SH-SY5Y (cell line): ENCODE data around the gene PCK1.

Source experiments
- GATA2 ChIP-seq: IDR thresholded peaks from 2 replicates; pipeline ENCODE4 v1.6.1; 2011; ENCODE audit warnings: mild to moderate bottlenecking, low read depth, low read length
- GATA3 ChIP-seq: IDR thresholded peaks from 2 replicates; pipeline ENCODE4 v1.6.1; 2011; ENCODE audit warnings: low read depth, mild to moderate bottlenecking, low read length, moderate library complexity

The PCK1 gene

GRCh38 chr20:57560554-57561355 is at the start of gene PCK1:
TSS of gene PCK1 (plus strand) at chr20:57561110. CDS start at chr20:57561412, 302 bp downstream.
- TF ChIP-seq GATA2 (no peak), GATA3 (no peak)

DNA sequence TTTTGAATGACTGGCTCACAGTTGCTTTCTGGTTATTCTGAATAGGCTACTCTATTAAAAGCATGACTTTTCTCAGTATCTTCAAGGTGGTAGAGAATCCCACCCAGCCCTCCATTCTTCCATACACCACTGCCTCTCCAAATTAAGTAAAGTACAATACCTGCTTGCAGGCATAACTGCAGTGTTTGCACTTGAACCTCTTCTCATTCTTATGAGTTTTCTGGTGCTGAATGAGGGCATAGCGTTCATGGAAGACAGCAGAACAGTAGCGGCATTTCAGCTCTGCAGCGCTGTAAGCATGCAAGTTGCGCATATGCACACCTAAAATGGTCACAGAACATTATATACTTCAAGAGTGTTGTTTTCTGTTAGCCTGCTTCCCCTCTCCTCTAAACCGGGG is 48.5 kb upstream of the PCK1 start:
- TF ChIP-seq GATA3: no peak
- no peak for TF ChIP-seq GATA2

DNA sequence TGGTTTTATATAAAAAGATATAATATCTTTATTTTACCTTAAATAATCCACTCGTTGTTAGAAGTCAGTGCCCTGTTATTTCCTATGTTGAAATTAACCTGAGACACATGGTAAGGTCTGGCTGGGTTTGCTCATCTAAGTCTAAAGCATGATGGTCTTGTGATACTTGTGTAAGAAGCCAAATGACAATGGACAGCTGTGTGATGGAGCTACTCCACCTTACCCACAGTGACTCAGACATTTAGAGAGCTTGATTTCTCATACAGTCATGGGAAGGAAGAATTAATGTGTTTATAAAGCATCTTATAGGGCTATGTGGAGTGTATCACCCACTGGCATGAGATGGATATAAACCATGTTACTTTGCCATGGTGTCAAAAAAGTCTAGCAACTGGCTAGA is 47.7 kb upstream of the PCK1 start:
- no peak for TF ChIP-seq GATA2
- no peak for TF ChIP-seq GATA3

- no peak for TF ChIP-seq GATA2
- TF ChIP-seq GATA3: no peak
These were observed 46.6 kb upstream of the PCK1 start for GRCh38 chr20:57514273-57514751.

DNA sequence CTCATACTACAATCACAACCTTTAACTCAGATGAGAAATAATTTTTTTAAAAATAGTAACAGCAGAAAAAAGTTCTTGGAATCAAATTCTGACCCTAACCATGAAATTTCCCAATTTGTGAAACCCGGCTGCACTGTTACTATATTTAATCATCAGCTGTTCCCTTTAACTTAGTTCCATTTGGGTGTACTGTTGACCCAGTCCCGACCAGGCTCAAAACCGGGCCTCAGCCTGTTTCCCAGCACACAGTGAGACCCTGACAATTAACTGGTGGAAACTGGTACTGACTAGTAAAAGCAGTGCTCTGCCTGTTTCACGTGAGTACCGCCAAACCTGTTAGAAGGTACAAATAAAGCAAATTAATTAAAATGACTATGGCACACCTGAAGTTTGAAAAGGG is 43.0 kb upstream of the PCK1 start:
- TF ChIP-seq GATA2 (no peak), GATA3 (no peak)

DNA sequence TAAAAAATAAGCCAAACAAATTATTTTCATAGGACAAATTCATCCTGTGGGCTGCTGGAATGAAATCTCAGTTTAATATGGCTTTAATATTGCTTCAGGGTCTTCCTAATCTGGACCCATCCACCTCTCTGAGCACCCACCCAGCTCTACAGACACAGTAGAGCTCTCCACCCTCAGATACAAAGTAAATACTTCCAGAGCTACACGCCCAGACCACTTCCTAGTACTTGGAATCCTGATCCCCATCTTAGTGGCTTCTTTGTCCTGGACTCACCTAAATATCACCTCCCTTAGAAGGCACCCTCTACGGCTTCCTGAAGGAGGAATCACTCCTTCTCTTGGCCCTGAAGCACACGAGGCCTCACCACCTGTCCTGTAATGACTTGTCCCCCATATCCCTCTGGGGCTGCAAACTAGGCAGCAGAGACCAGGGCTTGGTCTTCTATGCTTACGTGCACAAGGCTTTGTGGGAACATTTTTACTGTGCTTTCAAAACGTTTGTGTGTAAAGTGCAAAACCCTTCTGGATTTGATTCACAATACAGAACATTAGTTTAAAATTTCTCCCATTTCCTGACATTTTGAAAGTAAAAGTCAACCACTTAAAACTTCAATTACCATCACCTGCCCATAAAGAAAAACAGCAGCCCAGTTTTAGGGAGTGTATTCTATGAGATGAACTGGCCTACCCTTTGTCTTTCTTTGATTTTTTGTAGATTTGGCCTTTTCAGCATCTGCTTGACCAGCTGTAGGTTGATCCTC is 38.4 kb upstream of the PCK1 start:
- no peak for TF ChIP-seq GATA2
- TF ChIP-seq GATA3: no peak

DNA sequence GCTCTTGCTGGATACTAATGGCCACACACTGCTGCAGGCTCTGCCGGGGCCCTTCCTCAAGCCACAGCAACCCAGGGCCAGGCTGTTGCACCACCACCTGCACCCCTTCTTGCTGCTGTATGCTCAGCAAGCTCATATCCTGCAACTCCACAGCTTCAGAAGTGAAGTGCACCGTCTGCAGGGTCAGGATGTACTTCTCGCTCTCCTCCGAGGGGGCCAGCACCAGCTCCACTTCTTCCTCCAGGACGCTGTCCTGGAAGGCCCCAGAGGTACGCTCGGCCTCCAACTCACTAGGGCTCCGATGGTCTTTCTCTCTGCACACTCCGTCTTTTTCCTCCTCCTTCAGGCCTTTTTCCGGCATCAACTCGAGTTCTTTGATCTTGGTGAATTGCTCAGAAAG is 37.1 kb upstream of the PCK1 start:
- TF ChIP-seq GATA3: no peak
- TF ChIP-seq GATA2: no peak

- TF ChIP-seq GATA3: no peak
- no peak for TF ChIP-seq GATA2
These were observed 36.3 kb upstream of the PCK1 start, which contains the start of gene CTCFL for GRCh38 chr20:57524511-57525176. TSS of gene CTCFL (minus strand) at chr20:57525140. CDS start at chr20:57524205, 935 bp downstream.

DNA sequence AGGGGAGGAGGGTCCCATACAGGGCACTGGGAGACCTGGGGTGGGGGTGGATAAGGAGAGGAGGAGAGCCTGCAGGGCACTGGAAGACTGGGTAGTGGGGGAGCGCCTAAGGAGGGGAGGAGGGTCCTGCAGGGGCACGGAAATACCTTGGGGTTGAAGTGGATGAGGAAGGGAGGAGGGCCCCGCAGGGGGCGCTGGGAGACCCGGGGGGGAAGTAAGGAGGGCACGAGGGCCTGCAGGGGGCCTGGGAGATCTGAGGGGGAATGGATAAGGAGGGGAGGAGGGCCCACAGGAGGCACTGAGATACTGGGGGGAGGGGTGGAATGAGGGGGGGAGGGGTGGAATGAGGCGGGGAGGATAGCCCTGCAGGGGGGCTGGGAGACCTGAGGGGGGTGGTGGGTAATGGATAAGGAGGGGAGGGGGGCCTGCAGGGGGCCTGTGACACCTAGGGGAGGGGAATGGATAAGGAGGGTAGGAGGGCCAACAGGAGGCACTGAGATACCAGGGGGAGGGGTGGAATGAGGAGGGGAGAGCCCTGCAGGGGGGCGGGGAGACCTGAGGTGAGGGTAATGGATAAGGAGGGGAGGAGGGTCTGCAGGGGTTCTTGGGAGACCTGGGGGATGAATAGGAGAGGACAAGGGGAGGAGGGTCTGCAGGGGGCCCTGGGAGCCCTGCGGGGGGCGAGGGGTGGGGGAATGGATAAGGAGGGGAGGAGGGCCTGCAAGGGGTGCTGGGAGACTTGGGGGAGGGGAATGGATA is 35.4 kb upstream of the PCK1 start:
- no peak for TF ChIP-seq GATA2
- TF ChIP-seq GATA3: no peak

DNA sequence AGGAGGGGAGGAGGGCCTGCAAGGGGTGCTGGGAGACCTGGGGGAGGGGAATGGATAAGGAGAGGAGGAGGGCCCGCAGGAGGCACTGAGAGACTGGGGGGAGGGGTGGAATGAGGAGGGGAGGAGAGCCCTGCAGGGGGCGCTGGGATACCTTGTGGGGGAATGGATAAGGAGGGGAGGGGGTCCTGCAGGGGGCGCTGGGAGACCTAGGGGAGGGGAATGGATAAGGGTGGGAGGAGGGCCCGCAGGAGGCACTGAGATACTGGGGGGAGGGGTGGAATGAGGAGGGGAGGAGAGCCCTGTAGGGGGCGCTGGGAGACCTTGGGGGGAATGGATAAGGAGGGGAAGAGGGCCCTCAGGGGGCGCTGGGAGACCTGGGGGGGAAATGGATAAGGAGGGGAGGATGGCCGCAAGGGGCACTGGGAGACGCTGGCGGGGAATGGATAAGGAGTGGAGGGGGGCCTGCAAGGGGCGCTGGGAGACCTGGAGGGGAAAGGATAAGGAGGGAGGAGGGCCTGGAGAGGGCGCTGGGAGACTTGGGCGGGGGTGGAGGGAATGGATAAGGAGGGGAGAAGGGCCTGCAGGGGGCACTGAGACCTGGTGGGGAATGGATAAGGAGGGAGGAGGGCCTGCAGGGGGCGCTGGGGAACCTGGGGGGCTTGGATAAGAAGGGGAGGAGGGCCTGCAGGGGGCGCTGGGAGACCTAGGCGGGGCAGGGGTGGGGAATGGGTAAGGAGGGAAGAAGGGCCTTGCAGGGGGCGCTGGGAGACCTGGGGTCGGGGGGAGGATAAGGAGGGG is 34.6 kb upstream of the PCK1 start:
- TF ChIP-seq GATA3: no peak
- no peak for TF ChIP-seq GATA2

DNA sequence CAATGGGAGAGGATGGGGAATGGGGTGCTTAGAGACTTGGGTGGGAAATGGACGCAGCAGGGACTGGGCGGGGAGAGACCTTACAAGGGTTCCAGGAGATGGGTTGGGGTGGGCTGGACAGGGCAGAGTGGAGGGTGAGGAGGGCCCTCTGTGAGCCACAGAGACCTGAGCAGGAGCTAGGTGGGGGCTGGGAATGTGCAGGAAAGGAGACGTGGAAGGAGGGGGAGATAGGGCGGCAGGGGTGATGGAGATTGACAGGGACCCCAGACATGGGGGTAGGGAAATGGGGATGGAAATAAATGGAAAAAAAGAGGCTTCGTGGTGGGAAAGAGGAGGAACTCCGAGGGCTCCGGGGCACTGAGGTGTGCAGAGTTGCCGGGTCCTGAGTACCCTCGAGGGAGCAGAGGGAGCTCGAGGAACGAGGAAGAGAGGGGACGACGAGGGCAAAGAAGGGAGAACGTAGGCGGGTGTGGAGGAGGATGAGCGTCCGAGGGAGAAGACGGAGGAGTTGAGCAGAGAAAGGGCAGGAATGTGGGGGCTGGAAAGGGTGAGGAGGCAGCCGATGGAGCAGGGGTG is 33.9 kb upstream of the PCK1 start:
- TF ChIP-seq GATA2 (no peak), GATA3 (no peak)

DNA sequence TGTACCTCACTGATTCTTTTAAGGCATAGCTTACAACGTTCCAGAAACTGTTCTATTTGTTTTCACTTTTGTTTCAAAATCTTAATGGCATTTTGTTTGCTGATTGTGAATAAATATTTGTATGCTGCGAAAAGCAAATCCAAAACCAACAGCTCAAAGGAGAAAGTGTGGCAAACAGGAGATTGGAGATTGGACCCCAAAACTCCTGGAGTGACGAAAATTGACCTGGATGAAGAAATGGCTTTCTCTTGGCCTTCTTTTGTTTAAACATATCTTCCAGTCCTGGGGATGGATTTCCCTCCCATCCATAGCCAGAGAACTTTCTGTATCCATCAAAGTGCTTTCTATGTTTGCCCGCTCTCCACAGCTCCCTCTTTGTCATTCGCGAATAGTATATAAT is 33.2 kb upstream of the PCK1 start:
- no peak for TF ChIP-seq GATA3
- TF ChIP-seq GATA2: no peak
